Measurements from ENCODE around the gene C1R. TPM values are rescaled to one million over a fixed set of nuclear protein-coding genes. Genes with fewer than 3 reads are reported as not detected.

The C1R gene
- 29.1 to 42.2 TPM (median 30.1 TPM) in 5 replicates for total RNA-seq (2022; extraction: Qiagen RNA extraction)

GRCh38 chr12:7092229-7092985 is at the start of gene C1R:
Gene C1R, minus strand, starts transcription at chr12:7092445. Its CDS starts 57 bp downstream, at chr12:7092388.

GRCh38 chr12:7129872-7130691 is 37.8 kb upstream of the C1R start, which contains the start of gene CLSTN3:
Gene CLSTN3, plus strand, starts transcription at chr12:7130371. Its CDS starts 278 bp downstream, at chr12:7130649.

GRCh38 chr12:7128681-7129286 is 36.5 kb upstream of the C1R start, which contains the start of gene RBP5:
Gene RBP5, minus strand, starts transcription at chr12:7128889. Its CDS starts 114 bp downstream, at chr12:7128775.

GRCh38 chr12:7108796-7109571 is 16.7 kb upstream of the C1R start, which contains the start of gene C1RL:
Gene C1RL, minus strand, starts transcription at chr12:7109214. Its CDS starts 34 bp downstream, at chr12:7109180.

GRCh38 chr12:7060353-7060954 is 31.8 kb downstream of the C1R start, which contains the start of gene C1S:
Gene C1S, plus strand, starts transcription at chr12:7060718. Its CDS starts 1,195 bp downstream, at chr12:7061913.

Other genes with a start within 250 kb of the C1R start
- gene CDCA3, start 241.2 kb downstream of the C1R start, total RNA-seq (2022; extraction: Qiagen RNA extraction): 66.7 to 77.6 TPM (median 68.2 TPM) in 5 replicates
- gene USP5, start 240.3 kb downstream of the C1R start, total RNA-seq (2022; extraction: Qiagen RNA extraction): 75.1 to 101 TPM (median 89.8 TPM) in 5 replicates
- 1,541 to 1,693 TPM (median 1,645 TPM) in 5 replicates for gene TPI1, start 224.9 kb downstream of the C1R start, total RNA-seq (2022; extraction: Qiagen RNA extraction)
- gene SPSB2, start 219.1 kb downstream of the C1R start, total RNA-seq (2022; extraction: Qiagen RNA extraction): 26.1 to 33.1 TPM (median 31.8 TPM) in 5 replicates
- gene LRRC23, start 187.6 kb downstream of the C1R start, total RNA-seq (2022; extraction: Qiagen RNA extraction): 16.4 to 19.6 TPM (median 17.6 TPM) in 5 replicates
- 28.2 to 31.8 TPM (median 30.8 TPM) in 5 replicates for gene ENO2, start 177.9 kb downstream of the C1R start, total RNA-seq (2022; extraction: Qiagen RNA extraction)
- gene ATN1, start 164.5 kb downstream of the C1R start, total RNA-seq (2022; extraction: Qiagen RNA extraction): 38.8 to 85.5 TPM (median 83.0 TPM) in 5 replicates
- gene RNU7-1, start 148.6 kb downstream of the C1R start, total RNA-seq (2022; extraction: Qiagen RNA extraction): not detected in 5 replicates
- gene C12orf57, start 148.4 kb downstream of the C1R start, total RNA-seq (2022; extraction: Qiagen RNA extraction): 252 to 292 TPM (median 272 TPM) in 5 replicates
- 6.6 to 14.6 TPM (median 11.5 TPM) in 5 replicates for gene PTPN6, start 141.1 kb downstream of the C1R start, total RNA-seq (2022; extraction: Qiagen RNA extraction)
- 294 to 330 TPM (median 316 TPM) in 5 replicates for gene PHB2, start 121.8 kb downstream of the C1R start, total RNA-seq (2022; extraction: Qiagen RNA extraction)
- 54.7 to 69.8 TPM (median 56.2 TPM) in 5 replicates for gene EMG1, start 121.5 kb downstream of the C1R start, total RNA-seq (2022; extraction: Qiagen RNA extraction)
- gene LPCAT3, start 74.0 kb downstream of the C1R start, total RNA-seq (2022; extraction: Qiagen RNA extraction): 27.2 to 32.0 TPM (median 29.9 TPM) in 5 replicates
- 41.7 to 58.5 TPM (median 47.4 TPM) in 5 replicates for gene C1S, start 31.7 kb downstream of the C1R start, total RNA-seq (2022; extraction: Qiagen RNA extraction)
- 11.7 to 15.7 TPM (median 13.7 TPM) in 5 replicates for gene C1RL, start 16.8 kb upstream of the C1R start, total RNA-seq (2022; extraction: Qiagen RNA extraction)
- 0.08 to 0.14 TPM in 2 of 5 replicates, not detected in the others for gene RBP5, start 36.4 kb upstream of the C1R start, total RNA-seq (2022; extraction: Qiagen RNA extraction)
- gene CLSTN3, start 37.9 kb upstream of the C1R start, total RNA-seq (2022; extraction: Qiagen RNA extraction): 8.5 to 16.6 TPM (median 14.8 TPM) in 5 replicates
- gene PEX5, start 97.2 kb upstream of the C1R start, total RNA-seq (2022; extraction: Qiagen RNA extraction): 23.8 to 29.3 TPM (median 28.5 TPM) in 5 replicates
- not detected in 5 replicates for gene ACSM4, start 211.6 kb upstream of the C1R start, total RNA-seq (2022; extraction: Qiagen RNA extraction)

Measured in A549 treated with dexamethasone at 1 μM for 4 hours (cell line).